H1 (cell line): ENCODE data around the gene DLK2. TPM values are rescaled to one million over a fixed set of nuclear protein-coding genes. Genes with fewer than 3 reads are reported as not detected.

Experiments
- CTCF ChIA-PET: fragments of 300-600 bp; sonication (Branson Sonifier 250); formaldehyde crosslinking; loops from one replicate; lab custom pipeline; 2021; ENCODE audit not compliant: partially characterized antibody; lab: Charles Lee
- POLR2A ChIA-PET: fragments of 300-600 bp; sonication (Branson Sonifier 250); formaldehyde crosslinking; loops from one replicate; lab custom pipeline; 2021; ENCODE audit warnings: inconsistent platforms; ENCODE audit not compliant: partially characterized antibody; lab: Charles Lee
- DNase-seq, 2 experiments: peaks; one replicate each; pipeline versions ENCODE4 v3.0.0 to v3.0.0-alpha.2; 2010 to 2022; ENCODE audit warnings: low spot score in 2 of 2, low read depth in 1 of 2, mixed read lengths in 1 of 2
- FAIRE-seq: peaks from 2 replicates; lab custom pipeline; 2011; peaks lifted over from hg19 to GRCh38; lab: Jason Lieb, UNC
- H2AFZ ChIP-seq: 2 replicates; pipeline ENCODE4 v1.8.1; 2012; ENCODE audit warnings: low read length, inconsistent platforms
- H2AK5ac ChIP-seq: 2 replicates; pipeline ENCODE4 v1.6.1; 2013; ENCODE audit warnings: low read depth, low read length
- H2BK120ac ChIP-seq: replicated peaks from 2 replicates; pipeline ENCODE3; 2013; ENCODE audit warnings: low read depth, low read length, inconsistent platforms
- H2BK12ac ChIP-seq: 2 replicates; pipeline ENCODE4 v1.6.1; 2013; ENCODE audit warnings: low read depth, low read length
- H2BK15ac ChIP-seq: 2 replicates; pipeline ENCODE4 v1.6.1; 2013; ENCODE audit warnings: low read length
- H2BK20ac ChIP-seq: 2 replicates; pipeline ENCODE4 v1.6.1; 2013; ENCODE audit warnings: low read length
- H2BK5ac ChIP-seq: 2 replicates; pipeline ENCODE4 v1.6.1; 2013; ENCODE audit warnings: low read depth, low read length
- H3K14ac ChIP-seq: 2 replicates; pipeline ENCODE4 v1.6.1; 2013; ENCODE audit warnings: inconsistent platforms; ENCODE audit not compliant: insufficient read length
- H3K18ac ChIP-seq: 2 replicates; pipeline ENCODE4 v1.6.1; 2013; ENCODE audit warnings: low read length; ENCODE audit errors: extremely low read depth
- H3K23ac ChIP-seq: 2 replicates; pipeline ENCODE4 v1.6.1; 2013; ENCODE audit warnings: inconsistent platforms; ENCODE audit not compliant: insufficient read length
- H3K23me2 ChIP-seq: 2 replicates; pipeline ENCODE4 v1.6.1; 2013; ENCODE audit warnings: low read depth, low read length
- H3K27ac ChIP-seq: 2 replicates; pipeline ENCODE4 v1.6.1; 2011; ENCODE audit warnings: low read depth, low read length, inconsistent platforms
- H3K27me3 ChIP-seq, 4 experiments: replicated peaks in 1 of 4; 1 replicate in 1 of 4; 2 replicates in 3 of 4; pipeline versions ENCODE4 v1.6.1 to v1.8.1; 2011 to 2013; ENCODE audit warnings: low read length in 3 of 4, mild to moderate bottlenecking in 3 of 4, inconsistent platforms in 2 of 4, mixed read lengths in 2 of 4, moderate library complexity in 1 of 4; ENCODE audit not compliant: control insufficient read depth in 3 of 4, insufficient read depth in 3 of 4; ENCODE audit errors: extremely low read depth in 1 of 4
- H3K36me3 ChIP-seq, 4 experiments: 2 replicates each; pipeline versions ENCODE4 v1.6.1 to v1.8.1; 2011 to 2013; ENCODE audit warnings: mild to moderate bottlenecking in 4 of 4, low read length in 3 of 4, moderate library complexity in 2 of 4, control low read depth in 1 of 4, inconsistent platforms in 1 of 4; ENCODE audit not compliant: insufficient read depth in 4 of 4, control insufficient read depth in 2 of 4
- H3K4ac ChIP-seq: replicated peaks from 2 replicates; pipeline ENCODE3; 2013; ENCODE audit warnings: low read length, low read depth, mixed read lengths, inconsistent platforms; ENCODE audit not compliant: insufficient read length
- H3K4me1 ChIP-seq, 4 experiments: replicated peaks in 1 of 4; 1 replicate in 1 of 4; 2 replicates in 3 of 4; pipeline versions ENCODE4 v1.6.1 to v1.8.1; 2011 to 2013; ENCODE audit warnings: low read length in 3 of 4, inconsistent platforms in 2 of 4, mixed read lengths in 1 of 4; ENCODE audit not compliant: insufficient read depth in 4 of 4, control insufficient read depth in 3 of 4
- H3K4me2 ChIP-seq, 2 experiments: 2 replicates each; pipeline versions ENCODE4 v1.6.1 to v1.8.1; 2011 to 2013; ENCODE audit warnings: low read depth in 2 of 2, low read length in 2 of 2, control low read depth in 1 of 2, inconsistent platforms in 1 of 2, mild to moderate bottlenecking in 1 of 2; ENCODE audit not compliant: insufficient read depth in 1 of 2
- H3K4me3 ChIP-seq, 4 experiments: fragments of 200-600, 300-600 bp in 1 of 4; sonication (generic), shearing (Covaris generic), sonication (Bioruptor Twin) in 1 of 4; 2 replicates each; pipeline versions ENCODE4 v1.5.1 to v1.8.1; 2011 to 2016; ENCODE audit warnings: low read length in 4 of 4, low read depth in 3 of 4, control low read depth in 2 of 4, inconsistent platforms in 2 of 4, mild to moderate bottlenecking in 2 of 4, mixed read lengths in 1 of 4, moderate library complexity in 1 of 4; ENCODE audit not compliant: insufficient read depth in 2 of 4; ENCODE audit errors: extremely low read depth in 1 of 4
- H3K56ac ChIP-seq: replicated peaks from 2 replicates; pipeline ENCODE3; 2013; ENCODE audit warnings: low read depth, mild to moderate bottlenecking, mixed read lengths, low read length, inconsistent platforms; ENCODE audit not compliant: insufficient read length
- H3K79me1 ChIP-seq: 2 replicates; pipeline ENCODE4 v1.6.1; 2013; ENCODE audit warnings: low read depth, low read length, control low read depth
- H3K79me2 ChIP-seq, 2 experiments: 2 replicates each; pipeline versions ENCODE4 v1.6.1 to v1.8.1; 2012 to 2013; ENCODE audit warnings: low read length in 2 of 2, mild to moderate bottlenecking in 2 of 2, inconsistent platforms in 1 of 2; ENCODE audit not compliant: insufficient read depth in 2 of 2, control insufficient read depth in 1 of 2
- H3K9ac ChIP-seq, 4 experiments: replicated peaks in 1 of 4; 1 replicate in 1 of 4; 2 replicates in 3 of 4; pipeline versions ENCODE4 v1.6.1 to v1.8.1; 2011 to 2013; ENCODE audit warnings: low read depth in 3 of 4, low read length in 3 of 4, control low read depth in 2 of 4, mild to moderate bottlenecking in 2 of 4, moderate library complexity in 2 of 4, inconsistent platforms in 1 of 4; ENCODE audit errors: extremely low read depth in 1 of 4
- H3K9me3 ChIP-seq, 2 experiments: 2 replicates each; pipeline versions ENCODE4 v1.6.1 to v1.8.1; 2012 to 2013; ENCODE audit warnings: mild to moderate bottlenecking in 2 of 2, moderate library complexity in 2 of 2, control low read depth in 1 of 2, inconsistent platforms in 1 of 2, low read depth in 1 of 2, low read length in 1 of 2, mixed read lengths in 1 of 2; ENCODE audit not compliant: insufficient read depth in 2 of 2
- H4K20me1 ChIP-seq, 2 experiments: replicated peaks in 1 of 2; 2 replicates each; pipeline versions ENCODE3 to v1.8.1; 2011 to 2013; ENCODE audit warnings: inconsistent platforms in 2 of 2, low read length in 2 of 2, mild to moderate bottlenecking in 1 of 2; ENCODE audit not compliant: insufficient read depth in 2 of 2, control insufficient read depth in 1 of 2
- H4K5ac ChIP-seq: 2 replicates; pipeline ENCODE4 v1.6.1; 2013; ENCODE audit warnings: low read length, low read depth, mixed read lengths, inconsistent platforms; ENCODE audit not compliant: insufficient read length
- H4K8ac ChIP-seq: 2 replicates; pipeline ENCODE4 v1.8.0; 2013; ENCODE audit warnings: mild to moderate bottlenecking, moderate library complexity, low read length, inconsistent platforms; ENCODE audit not compliant: insufficient read depth; ENCODE audit errors: extremely low read depth
- H4K91ac ChIP-seq: replicated peaks from 2 replicates; pipeline ENCODE3; 2013; ENCODE audit warnings: low read length, mixed read lengths, inconsistent platforms; ENCODE audit not compliant: insufficient read length
- ASH2L ChIP-seq: fragments of 200-600, 300-600 bp; sonication (generic); IDR thresholded peaks from one replicate; pipeline ENCODE4 v1.7.1; 2017; ENCODE audit warnings: low read length
- E2F6 ChIP-seq: IDR thresholded peaks from 2 replicates; pipeline ENCODE4 v1.6.1; 2012; ENCODE audit warnings: inconsistent platforms
- HDAC6 ChIP-seq: IDR thresholded peaks from one replicate; pipeline ENCODE4 v1.7.1; 2012; ENCODE audit warnings: low read depth, mild to moderate bottlenecking, inconsistent platforms, low read length, moderate library complexity
- MAX ChIP-seq: IDR thresholded peaks from 2 replicates; pipeline ENCODE4 v1.6.1; 2012; ENCODE audit warnings: inconsistent platforms
- NANOG ChIP-seq: IDR thresholded peaks from 2 replicates; pipeline ENCODE4 v1.6.1; 2011; ENCODE audit warnings: low read length, low read depth, mild to moderate bottlenecking, inconsistent platforms; ENCODE audit not compliant: insufficient read depth, poor library complexity, severe bottlenecking
- RXRA ChIP-seq: IDR thresholded peaks from 2 replicates; pipeline ENCODE4 v1.6.1; 2011; ENCODE audit warnings: low read depth, mild to moderate bottlenecking, low read length, moderate library complexity; ENCODE audit not compliant: insufficient read depth
- SAP30 ChIP-seq: fragments of 300-600 bp; sonication (generic); IDR thresholded peaks from 2 replicates; pipeline ENCODE4 v1.7.1; 2012; ENCODE audit warnings: low read length, moderate library complexity, mild to moderate bottlenecking, inconsistent platforms; ENCODE audit not compliant: insufficient read depth, insufficient replicate concordance
- SP4 ChIP-seq: IDR thresholded peaks from 2 replicates; pipeline ENCODE4 v1.6.1; 2012; ENCODE audit warnings: low read length, inconsistent platforms
- WGBS, 2 experiments: shearing (Covaris generic) in 1 of 2; methylation state at CpG; one replicate each; pipeline versions ENCODE4 v1.1.6 to v1.1.7; 2013 to 2015; ENCODE audit warnings: low lambda C conversion rate in 2 of 2, mixed read lengths in 2 of 2, inconsistent platforms in 1 of 2, low coverage in 1 of 2, missing lambda C conversion rate in 1 of 2; ENCODE audit not compliant: insufficient replicate concordance in 2 of 2, insufficient coverage in 1 of 2, insufficient read length in 1 of 2; ENCODE audit errors: extremely low coverage in 1 of 2, missing lambda C conversion rate in 1 of 2; 5-methylcytosine and 5-hydroxymethylcytosine counted together
- polyA plus RNA-seq, 7 experiments: library from polyadenylated mRNA; depleted of rRNA in 3 of 7; stranded (reverse) in 5 of 7; unstranded in 2 of 7; fragments of >200 nt in 5 of 7; fragments of 200-250 nt in 2 of 7; gene quantifications; 1 replicate in 5 of 7; 2 replicates in 1 of 7; 4 replicates in 1 of 7; pipeline versions ENCODE4 v1.2.1 to v1.2.3, GENCODE V29; 2011 to 2013; ENCODE audit warnings: missing spikeins in 2 of 7, mixed read lengths in 2 of 7
- total RNA-seq: library from RNA; stranded (reverse); fragmentation: NEBNext Ultra II Directional; extraction: Animal tissue kit (Norgen Biotek cat#: 25700); gene quantifications from 2 replicates; pipeline ENCODE4 v1.2.1, GENCODE V29; 2021

Gene DLK2
- total and polyA plus RNA-seq, 2 of the 8 experiments (the other 6 are each of a cell fraction or from before 2014, with no cell fraction given), result 0.37 to 0.80 TPM

GRCh38 chr6:43436577-43437282 lies 18.6 kb downstream of the DLK2 start:
- Histone ChIP-seq H3K14ac (no peak overlapping the region), H3K27me3 (no peaks in the 10 kb centered on the region), H4K91ac (no peak overlapping the region), H3K79me2 (no peaks in the 10 kb centered on the region), H3K79me1 (no peaks in the 10 kb centered on the region; the same call in 1 of the 2 replicates), H2BK120ac (no peak overlapping the region), H3K27ac (no peak overlapping the region), H3K36me3 (peaks cover 0 to 19% (median 3%) of the 10 kb centered on the region in 4 experiments; a peak in 5 of 8 replicates), H3K9me3 (no peaks in the 10 kb centered on the region), H3K4ac (no peak overlapping the region), H3K4me1 (no peaks in the 10 kb centered on the region; a peak in 2 of 7 replicates), H2BK5ac (no peak overlapping the region), H3K4me2 (no peak overlapping the region), H2BK20ac (no peak overlapping the region), H2AK5ac (no peak overlapping the region), H4K8ac (no peak overlapping the region), H3K4me3 (no peak overlapping the region), H2AFZ (no peak overlapping the region), H4K20me1 (peaks cover 0 to 2% of the 10 kb centered on the region in 2 experiments), H2BK15ac (no peak overlapping the region), H3K18ac (no peak overlapping the region), H3K56ac (no peak overlapping the region), H3K23ac (no peak overlapping the region), H3K23me2 (no peaks in the 10 kb centered on the region), H2BK12ac (no peak overlapping the region), H3K9ac (no peak overlapping the region), H4K5ac (no peak overlapping the region)
- CTCF ChIA-PET, result interaction anchor here (0.7 to 6.7 kb wide), 6 partner anchors 9 to 150 kb away, joined by 3 to 46 read pairs (median 4); partner anchors contain the start of genes ABCC10 and DLK2
- WGBS, 2 experiments, result 86% methylated on average over 5 of the region's 5 CpGs; no CpG with 5 or more reads in 1 of the 2 experiments
- POLR2A ChIA-PET, result interaction anchor here (1.0 to 4.8 kb wide), 6 partner anchors 8 to 262 kb away, joined by 3 to 34 read pairs (median 4); partner anchors contain the start of gene LRRC73
- FAIRE-seq (no peak), DNase-seq (no peak)
- no peak for TF ChIP-seq E2F6
- TF ChIP-seq SP4, result no peak
- TF ChIP-seq ASH2L, result no peak
- TF ChIP-seq SAP30, result no peak
- TF ChIP-seq HDAC6, result no peak
- no peak for TF ChIP-seq RXRA
- no peak for TF ChIP-seq NANOG
- no peak for TF ChIP-seq MAX
